Activated CD4-positive, alpha-beta T cell treated with anti-CD3 and anti-CD28 coated beads, Interleukin-2, Interleukin-6, amounts not matched to agents 100 ng/mL and 50 ng/mL, durations not matched to agents 16 hours and 8 hours (primary cell): ENCODE measurements around the gene DFFB.
A peak's percentile ranks its signal among the peaks of the same experiment; 100 is the strongest.
"Not testable (repeated sequence)": the region's sequence is repeated elsewhere in the genome, so short reads cannot be mapped to it uniquely, and the experiment has no call there.

Experiments
- DNase-seq: peaks from one replicate; pipeline ENCODE4 v3.0.0-alpha.2; 2020

DFFB gene

GRCh38 chr1:3911981-3912808 is 54.9 kb downstream of the DFFB start:
- no peak for DNase-seq

GRCh38 chr1:3912809-3913685 is 55.8 kb downstream of the DFFB start:
- no peak for DNase-seq

GRCh38 chr1:3914331-3914851 is 57.1 kb downstream of the DFFB start:
- DNase-seq = no peak

GRCh38 chr1:3914911-3915310 is 57.6 kb downstream of the DFFB start:
- DNase-seq = no peak

GRCh38 chr1:3915551-3916121 is 58.4 kb downstream of the DFFB start:
- no peak for DNase-seq

GRCh38 chr1:3917761-3918160 is 60.5 kb downstream of the DFFB start:
- DNase-seq = no peak

GRCh38 chr1:3918359-3918758 is 61.1 kb downstream of the DFFB start:
- not testable (repeated sequence) for DNase-seq

- DNase-seq = no peak
Measured at GRCh38 chr1:3918966-3919611, 61.8 kb downstream of the DFFB start.

- DNase-seq = no peak
Measured at GRCh38 chr1:3919706-3920105, 62.4 kb downstream of the DFFB start.

- DNase-seq = no peak
Measured at GRCh38 chr1:3921765-3922164, 64.5 kb downstream of the DFFB start.

GRCh38 chr1:3922201-3922725 is 65.0 kb downstream of the DFFB start:
- DNase-seq = peak; percentile 36

- DNase-seq = no peak
Measured at GRCh38 chr1:3922851-3923250, 65.6 kb downstream of the DFFB start.

- DNase-seq = no peak
Measured at GRCh38 chr1:3923378-3924185, 66.3 kb downstream of the DFFB start.

- no peak for DNase-seq
Measured at GRCh38 chr1:3924186-3924824, 67.0 kb downstream of the DFFB start.

- no peak for DNase-seq
Measured at GRCh38 chr1:3924825-3925220, 67.5 kb downstream of the DFFB start.

GRCh38 chr1:3925256-3925655 is 68.0 kb downstream of the DFFB start:
- no peak for DNase-seq

- DNase-seq = no peak
Measured at GRCh38 chr1:3925762-3926161, 68.5 kb downstream of the DFFB start.

- DNase-seq = no peak
Measured at GRCh38 chr1:3926956-3927355, 69.7 kb downstream of the DFFB start.

GRCh38 chr1:3928586-3928985 is 71.3 kb downstream of the DFFB start:
- DNase-seq = no peak

- no peak for DNase-seq
Measured at GRCh38 chr1:3929126-3929525, 71.8 kb downstream of the DFFB start.

- no peak for DNase-seq
Measured at GRCh38 chr1:3930301-3931006, 73.2 kb downstream of the DFFB start.
